ENCODE measurements around the gene MYT1. TPM values are rescaled to one million over a fixed set of nuclear protein-coding genes. Genes with fewer than 3 reads are reported as not detected.

The MYT1 gene
- polyA plus RNA-seq, 1 of the 3 experiments (the other 2 are of a cell fraction) = 0.10 TPM

GRCh38 chr20:64207641-64208590, 43.7 kb downstream of the MYT1 start:
- Histone ChIP-seq H3K4me3 (ENCODE audit: low read depth in 2 of 2, low read length in 1 of 2) (no peak overlapping the region), H3K4me1 (ENCODE audit: control insufficient read depth in 1 of 2, insufficient read depth in 2 of 2, low read depth in 1 of 2, low read length in 1 of 2) (peaks cover 0 to 13% of the 10 kb centered on the region in 2 experiments; a peak in 1 of 4 replicates), H3K9me2 (no peaks in the 10 kb centered on the region), H3K4me2 (no peak overlapping the region), H4K20me1 (ENCODE audit: insufficient read depth) (no peaks in the 10 kb centered on the region), H3K9me3 (no peaks in the 10 kb centered on the region), H3F3A (replicated peaks; ENCODE audit: insufficient read depth) (no peaks in the 10 kb centered on the region), H3K27ac (ENCODE audit: low read depth in 2 of 2, low read length in 1 of 2) (no peak overlapping the region), H3K79me2 (ENCODE audit: insufficient read depth) (no peaks in the 10 kb centered on the region), H3K27me3 (ENCODE audit: insufficient read depth) (peaks cover 11% of the 10 kb centered on the region; the same call in 1 of the 2 replicates), H2AFZ (ENCODE audit: low read depth) (no peak overlapping the region), H3K36me3 (replicated peaks in 1 of 2; ENCODE audit: control insufficient read depth in 1 of 2, insufficient read depth in 2 of 2, low read length in 1 of 2) (no peaks in the 10 kb centered on the region), H3K9ac (no peak overlapping the region)
- CTCF ChIA-PET = interaction anchor here (0.6 kb wide), 2 partner anchors 169 to 762 kb away, joined by 3 to 4 read pairs; no protein-coding TSS in a partner anchor
- TF ChIP-seq IRF3 (IDR thresholded peaks at IDR 0.05; ENCODE audit: low read depth, low read length) (no peak), FOXM1 (IDR thresholded peaks at IDR 0.05; ENCODE audit: low read depth) (no peak), NFIC (IDR thresholded peaks at IDR 0.05; ENCODE audit: borderline replicate concordance) (no peak), USF2 (IDR thresholded peaks at IDR 0.05; ENCODE audit: borderline replicate concordance, low read depth, low read length) (no peak), CHD2 (IDR thresholded peaks at IDR 0.05; ENCODE audit: low read length, partially characterized antibody) (no peak), GATA2 (CRISPR knock-in tag; IDR thresholded peaks at IDR 0.05) (no peak), FOSL2 (IDR thresholded peaks at IDR 0.05; ENCODE audit: borderline replicate concordance, low read depth) (no peak), RCOR1 (IDR thresholded peaks at IDR 0.05; ENCODE audit: low read length) (no peak), RXRA (IDR thresholded peaks at IDR 0.05; ENCODE audit: borderline replicate concordance, low read depth) (no peak), NRF1 (IDR thresholded peaks at IDR 0.05; ENCODE audit: low read depth, low read length) (no peak), MEF2A (IDR thresholded peaks at IDR 0.05; ENCODE audit: borderline replicate concordance, low read depth) (no peak)
- 71% methylated on average over 16 of the region's 25 CpGs for WGBS (ENCODE audit: low lambda C conversion rate)
- POLR2A ChIA-PET = no interaction called here
- no peak for DNase-seq

GRCh38 chr20:64209148-64209547, 44.9 kb downstream of the MYT1 start:
- CTCF ChIA-PET = interaction anchor here (1.2 kb wide), 1 partner anchor 10 kb away, joined by 3 read pairs; no protein-coding TSS in a partner anchor
- WGBS (ENCODE audit: low lambda C conversion rate) = 55% methylated on average over 4 of the region's 7 CpGs
- no peak overlapping the region for H2AFZ ChIP-seq (ENCODE audit: low read depth)

More at GRCh38 chr20:64209148-64209547, 44.9 kb downstream of the MYT1 start:
- no peak for DNase-seq
- TF ChIP-seq YY1 (IDR thresholded peaks at IDR 0.05; ENCODE audit: low read depth) = no peak
- Histone ChIP-seq H3F3A (replicated peaks; ENCODE audit: insufficient read depth) (no peaks in the 10 kb centered on the region), H3K4me2 (no peak overlapping the region), H3K36me3 (replicated peaks in 1 of 2; ENCODE audit: control insufficient read depth in 1 of 2, insufficient read depth in 2 of 2, low read length in 1 of 2) (no peaks in the 10 kb centered on the region), H3K79me2 (ENCODE audit: insufficient read depth) (no peaks in the 10 kb centered on the region), H3K9me3 (no peaks in the 10 kb centered on the region), H3K27me3 (ENCODE audit: insufficient read depth) (peaks cover 11% of the 10 kb centered on the region; the same call in 1 of the 2 replicates), H3K4me1 (ENCODE audit: control insufficient read depth in 1 of 2, insufficient read depth in 2 of 2, low read depth in 1 of 2, low read length in 1 of 2) (peaks cover 0 to 20% of the 10 kb centered on the region in 2 experiments; a peak in 1 of 4 replicates), H3K4me3 (ENCODE audit: low read depth in 2 of 2, low read length in 1 of 2) (no peak overlapping the region), H3K9me2 (no peaks in the 10 kb centered on the region), H4K20me1 (ENCODE audit: insufficient read depth) (no peaks in the 10 kb centered on the region), H3K9ac (no peak overlapping the region), H3K27ac (ENCODE audit: low read depth in 2 of 2, low read length in 1 of 2) (no peak overlapping the region)
- POLR2A ChIA-PET = no interaction called here
